Stimulated activated CD8-positive, alpha-beta memory T cell treated with anti-CD3 and anti-CD28 coated beads, Interleukin-12 subunit alpha, Interleukin-12 subunit beta, amount 100 ng/mL, for 24 hours (primary cell): ENCODE measurements around the gene ANAPC10.
"Not testable (repeated sequence)": the region's sequence is repeated elsewhere in the genome, so short reads cannot be mapped to it uniquely, and the experiment has no call there.

Experiments
- DNase-seq: peaks from one replicate; pipeline ENCODE4 v3.0.0-alpha.2; 2020; ENCODE audit errors: extremely low read depth

ANAPC10 gene, protein sequence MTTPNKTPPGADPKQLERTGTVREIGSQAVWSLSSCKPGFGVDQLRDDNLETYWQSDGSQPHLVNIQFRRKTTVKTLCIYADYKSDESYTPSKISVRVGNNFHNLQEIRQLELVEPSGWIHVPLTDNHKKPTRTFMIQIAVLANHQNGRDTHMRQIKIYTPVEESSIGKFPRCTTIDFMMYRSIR

GRCh38 chr4:145097821-145098674 is at the start of gene ANAPC10, which contains the start of gene ABCE1:
ANAPC10 (minus strand) TSS chr4:145098196; CDS start chr4:145096099, 2,097 bp downstream.
ABCE1 (plus strand) TSS chr4:145098311; CDS start chr4:145104413, 6,102 bp downstream.
- peak; percentile 95 for DNase-seq

DNA sequence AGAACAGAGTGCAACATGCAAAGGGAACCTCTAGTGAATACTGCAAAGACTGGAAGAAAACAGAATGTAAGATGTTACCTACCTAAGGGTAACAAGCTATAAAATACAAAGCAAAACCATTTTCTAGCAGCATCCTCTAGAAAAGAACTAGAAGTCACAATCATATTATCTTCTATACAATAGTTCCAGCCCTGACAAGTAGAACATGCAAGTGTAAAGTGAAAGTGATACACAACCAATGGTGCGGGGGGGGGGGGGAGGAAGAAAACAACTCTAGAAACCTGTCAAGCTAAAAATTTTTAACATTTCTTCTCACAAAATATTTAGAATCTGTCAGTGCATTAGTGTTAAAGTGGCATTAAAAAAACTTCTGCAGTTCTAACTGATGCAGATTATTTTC is 38.2 kb upstream of the ANAPC10 start:
- not testable (repeated sequence) for DNase-seq

GRCh38 chr4:145132511-145133098 is 34.6 kb upstream of the ANAPC10 start:
- DNase-seq: no peak

- DNase-seq: no peak
These were observed 33.9 kb upstream of the ANAPC10 start for GRCh38 chr4:145131848-145132247.

DNA sequence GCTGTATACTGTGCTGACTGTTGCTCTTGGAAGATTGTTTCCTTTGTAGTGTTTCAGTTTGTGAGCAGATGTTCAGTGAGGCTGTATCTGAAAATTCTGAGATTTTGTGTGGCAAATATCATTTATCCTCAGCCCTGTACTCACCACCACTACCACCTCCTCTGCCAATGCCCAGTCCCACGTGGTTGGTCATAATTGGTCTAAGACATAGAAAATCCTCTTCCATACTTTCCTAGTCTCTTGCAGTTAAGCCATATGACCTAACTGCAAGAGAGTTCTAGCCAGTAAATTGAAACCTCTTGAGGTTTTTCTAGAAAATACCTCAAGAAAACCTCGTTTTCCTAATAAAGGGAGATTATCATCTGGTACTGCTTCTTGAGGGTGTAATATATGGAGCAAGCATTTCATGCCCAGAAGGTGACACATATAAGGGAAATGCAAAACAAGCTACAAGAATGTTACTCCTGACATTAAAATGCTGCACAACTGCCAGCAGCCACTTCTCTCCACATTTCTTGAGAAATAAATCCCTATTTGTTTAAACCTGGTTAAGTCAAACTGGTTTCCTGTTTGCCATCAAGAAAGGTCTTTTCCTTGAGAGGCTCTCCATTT is 32.9 kb upstream of the ANAPC10 start:
- no peak for DNase-seq

GRCh38 chr4:145130130-145130529 is 32.1 kb upstream of the ANAPC10 start:
- DNase-seq: no peak

DNA sequence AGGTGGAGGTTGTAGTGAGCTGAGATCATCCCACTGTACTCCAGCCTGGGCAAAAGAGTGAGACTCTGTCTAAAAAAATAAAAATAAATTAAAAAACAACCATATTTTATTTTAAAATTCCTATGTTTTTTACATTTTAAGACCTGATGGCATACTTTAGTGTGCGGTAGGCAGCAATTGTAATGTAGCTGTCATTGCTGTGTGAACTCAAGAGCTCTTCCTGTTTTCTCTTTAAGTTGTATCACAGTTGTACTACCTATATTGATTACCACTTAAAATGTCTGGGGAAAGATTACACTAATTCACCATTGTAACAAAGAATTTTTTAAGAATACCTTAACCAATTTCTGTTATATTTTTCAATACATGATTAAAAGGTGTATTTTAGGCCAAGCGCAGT is 27.4 kb upstream of the ANAPC10 start:
- DNase-seq: no peak

DNA sequence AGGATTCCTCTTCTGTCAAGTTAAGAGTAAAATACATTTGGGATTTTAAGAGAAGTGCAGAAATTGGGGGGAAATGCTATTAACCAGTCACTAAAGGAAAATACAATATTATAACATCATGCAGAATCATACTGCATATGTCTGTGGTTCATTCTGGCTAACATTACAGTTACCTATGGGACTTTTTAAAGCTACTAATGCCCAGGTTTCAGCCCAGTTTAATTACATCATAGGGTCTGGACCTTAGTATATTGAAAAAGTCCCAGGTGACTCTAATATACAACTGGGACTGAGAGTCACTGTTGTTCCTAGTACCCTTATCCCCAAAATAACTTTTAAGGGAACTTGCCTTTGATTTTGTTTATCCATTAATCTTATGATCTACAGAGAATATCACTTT is 10.1 kb upstream of the ANAPC10 start:
- no peak for DNase-seq

- no peak for DNase-seq
These were observed 9.1 kb upstream of the ANAPC10 start for GRCh38 chr4:145107126-145107525.

DNA sequence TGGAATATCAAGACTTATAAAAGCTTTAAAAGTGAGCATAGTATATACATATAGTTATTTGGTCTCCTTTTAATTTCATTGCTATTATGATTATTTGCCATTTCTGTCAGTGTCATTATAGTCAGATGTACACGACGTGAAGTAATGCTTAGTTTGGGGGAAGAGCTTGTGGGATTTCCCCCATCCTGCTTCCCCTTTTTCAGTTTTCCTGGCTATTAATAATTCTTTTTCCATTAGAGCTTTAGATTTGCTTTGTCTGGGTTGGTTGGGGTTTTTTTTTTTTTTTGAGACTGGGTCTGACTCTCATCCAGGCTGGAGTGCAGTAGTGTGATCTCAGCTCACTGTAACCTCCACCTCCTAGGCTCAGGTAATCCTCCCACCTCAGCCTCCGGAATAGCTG is 5.5 kb upstream of the ANAPC10 start:
- no peak for DNase-seq

- no peak for DNase-seq
These were observed 4.6 kb upstream of the ANAPC10 start for GRCh38 chr4:145102619-145103018.

- DNase-seq: no peak
These were observed 3.1 kb upstream of the ANAPC10 start for GRCh38 chr4:145101091-145101490.

DNA sequence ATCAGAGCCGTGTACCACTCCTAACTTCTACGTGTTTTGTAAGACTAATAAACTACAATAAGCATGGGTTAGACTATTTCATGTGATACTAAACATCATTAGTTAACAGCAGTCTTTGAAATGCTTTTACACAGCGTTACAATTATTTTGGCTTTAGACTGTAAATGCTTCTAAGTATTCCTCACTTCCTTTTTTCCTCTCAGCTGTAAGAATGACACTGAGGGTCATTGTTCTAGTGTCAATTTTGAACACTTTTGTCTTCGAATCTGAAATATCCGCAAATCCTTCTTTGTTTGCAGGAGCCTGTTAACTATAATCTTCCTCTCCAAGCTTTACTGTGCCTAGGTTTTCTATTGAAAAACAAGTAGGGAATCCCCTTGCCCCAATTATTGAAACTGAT is 1.7 kb upstream of the ANAPC10 start:
- DNase-seq: no peak

- DNase-seq: no peak
These were observed 660 bp upstream of the ANAPC10 start for GRCh38 chr4:145098675-145099037.

GRCh38 chr4:145097331-145097820 is 620 bp downstream of the ANAPC10 start:
- no peak for DNase-seq

GRCh38 chr4:145093638-145094037 is 4.4 kb downstream of the ANAPC10 start:
- DNase-seq: no peak

DNA sequence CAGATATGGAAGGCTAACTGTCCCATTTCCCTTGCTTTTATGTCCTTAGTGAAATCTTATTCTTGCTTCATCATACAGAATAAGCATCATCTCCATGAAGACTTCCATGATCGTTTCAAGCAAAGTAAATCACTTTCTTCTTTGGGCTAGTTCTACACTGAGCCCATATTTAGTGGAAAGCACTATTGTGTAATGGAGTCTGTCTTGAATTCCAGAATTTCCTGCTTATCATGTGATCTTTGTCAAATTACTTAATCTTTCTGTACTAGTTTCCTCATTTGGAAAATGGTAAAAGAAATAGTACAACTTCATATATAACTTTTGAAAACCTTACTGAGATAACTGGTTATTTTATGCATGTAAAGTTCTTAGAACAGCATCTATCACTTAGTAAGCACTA is 7.6 kb downstream of the ANAPC10 start:
- no peak for DNase-seq

DNA sequence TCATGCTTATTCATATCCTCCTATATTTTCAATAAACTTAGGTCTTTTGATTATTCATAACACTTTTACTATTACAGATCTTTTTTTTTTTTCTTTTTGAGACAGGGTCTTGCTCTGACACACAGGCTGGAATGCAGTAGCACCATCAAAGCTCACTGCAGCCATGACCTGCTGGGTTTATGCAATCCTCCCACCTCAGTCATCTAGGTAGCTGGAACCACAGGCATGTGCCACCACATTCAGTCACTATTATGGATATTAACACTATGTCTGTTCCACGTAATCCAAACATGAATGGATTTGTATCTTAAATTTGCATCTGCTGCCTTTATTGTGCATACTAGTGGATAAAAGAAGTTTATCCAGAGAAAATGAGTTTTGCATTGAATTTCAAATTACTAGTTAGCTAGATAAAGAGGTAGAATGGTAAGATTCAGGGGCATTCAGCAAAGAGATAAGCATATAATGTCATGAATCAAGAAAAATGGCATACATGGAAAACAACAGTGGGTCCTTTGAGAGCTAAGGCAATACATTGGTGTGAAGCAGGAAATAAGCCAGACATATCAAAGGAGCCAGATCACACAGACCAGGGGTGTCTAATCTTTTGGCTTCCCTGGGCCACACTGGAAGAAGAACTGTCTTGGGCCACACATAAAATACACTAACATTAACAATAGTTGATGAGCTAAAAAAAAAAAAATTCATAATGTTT is 13.9 kb downstream of the ANAPC10 start:
- DNase-seq: no peak

GRCh38 chr4:145081756-145082155 is 16.2 kb downstream of the ANAPC10 start:
- no peak for DNase-seq

DNA sequence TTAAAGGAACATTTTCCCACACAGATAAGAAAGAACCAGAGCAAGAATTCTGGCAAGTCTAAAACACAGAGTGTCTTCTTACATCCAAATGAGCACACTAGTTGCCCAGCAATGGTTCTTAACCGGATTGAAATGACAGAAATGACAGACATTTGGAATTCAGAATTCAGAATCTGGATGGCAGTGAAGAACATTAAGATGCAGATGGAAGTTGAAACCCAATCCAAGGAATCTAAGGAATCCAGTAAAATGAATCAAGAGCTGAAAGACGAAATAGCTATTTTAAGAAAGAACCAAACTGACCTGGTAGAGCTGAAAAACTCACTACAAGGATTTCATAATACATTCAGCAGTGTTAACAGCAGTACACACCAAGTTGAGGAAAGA is 21.5 kb downstream of the ANAPC10 start:
- DNase-seq: no peak

- DNase-seq: no peak
These were observed 22.1 kb downstream of the ANAPC10 start for GRCh38 chr4:145075742-145076468.
